HepG2 (cell line): ENCODE data around the gene PFKFB2. TPM values are rescaled to one million over a fixed set of nuclear protein-coding genes. Genes with fewer than 3 reads are reported as not detected.

Experiments used
- AGO2 ChIP-seq: fragments of 200-400 bp; formaldehyde crosslinking; optimal IDR thresholded peaks from 2 replicates; pipeline ENCODE3; 2017; ENCODE audit warnings: mild to moderate bottlenecking, low read depth, low read length, moderate library complexity
- CREM ChIP-seq, 2 experiments: sonication (generic) in 1 of 2; formaldehyde crosslinking in 1 of 2; IDR thresholded peaks; 2 replicates each; pipeline versions ENCODE4 v1.4.0 to v1.6.1; 2016 to 2020; ENCODE audit warnings: antibody characterized with exemption in 1 of 2, mild to moderate bottlenecking in 1 of 2, missing genetic modification reagents in 1 of 2
- CTCF ChIP-seq: sonication (generic); formaldehyde crosslinking; IDR thresholded peaks from 2 replicates; pipeline ENCODE4 v1.5.0; 2020; ENCODE audit warnings: mild to moderate bottlenecking, missing genetic modification reagents, moderate library complexity
- HNRNPK ChIP-seq: fragments of 200-400 bp; formaldehyde crosslinking; IDR thresholded peaks from 2 replicates; pipeline ENCODE4 v1.6.1; 2018; ENCODE audit warnings: low read length, low read depth, moderate library complexity, mild to moderate bottlenecking; ENCODE audit not compliant: poor library complexity, severe bottlenecking
- MAFF ChIP-seq: IDR thresholded peaks from 2 replicates; pipeline ENCODE4 v1.6.1; 2011; ENCODE audit warnings: low read depth, low read length, improper control_type of control experiment
- THAP11 ChIP-seq: IDR thresholded peaks from 2 replicates; pipeline ENCODE4 v1.6.1; 2016; ENCODE audit warnings: missing biosample characterization, missing genetic modification reagents
- XRCC5 ChIP-seq: fragments of 200-400 bp; formaldehyde crosslinking; optimal IDR thresholded peaks from 2 replicates; pipeline ENCODE3; 2017; ENCODE audit warnings: mild to moderate bottlenecking, low read length
- ZNF224 ChIP-seq: sonication (generic); formaldehyde crosslinking; IDR thresholded peaks from 2 replicates; pipeline ENCODE4 v1.5.0; 2020; ENCODE audit warnings: mild to moderate bottlenecking, missing genetic modification reagents
- ZNF557 ChIP-seq: sonication (generic); formaldehyde crosslinking; IDR thresholded peaks from 2 replicates; pipeline ENCODE4 v1.4.0; 2020; ENCODE audit warnings: missing genetic modification reagents
- ZNF646 ChIP-seq: sonication (generic); formaldehyde crosslinking; IDR thresholded peaks from 2 replicates; pipeline ENCODE4 v1.9.0; 2021; ENCODE audit warnings: mild to moderate bottlenecking, missing genetic modification reagents
- polyA plus RNA-seq, 8 experiments: library from polyadenylated mRNA; depleted of rRNA in 3 of 8; stranded (reverse) in 7 of 8; unstranded in 1 of 8; fragments of >200 nt; fragmentation: Illumina TruSeq in 4 of 8; extraction: Trizol in 4 of 8; gene quantifications; 2 replicates each; pipeline versions ENCODE4 v1.2.1 to v1.2.3, GENCODE V29; 2011 to 2016; ENCODE audit warnings: low read depth in 4 of 8, missing spikeins in 1 of 8, mixed read lengths in 1 of 8; ENCODE audit not compliant: insufficient read depth in 1 of 8
- total RNA-seq, 5 experiments: library from RNA; depleted of rRNA; stranded (reverse); fragments of >200 nt; fragmentation: Illumina TruSeq; extraction: Trizol; gene quantifications; 2 replicates each; pipeline ENCODE4 v1.2.3, GENCODE V29; 2016; ENCODE audit warnings: low read depth in 1 of 5
- TF ChIP-seq, protein P1 (sequence below): sonication (generic); formaldehyde crosslinking; IDR thresholded peaks from one replicate; pipeline ENCODE4 v1.5.1; 2020; ENCODE audit warnings: mild to moderate bottlenecking, missing genetic modification reagents; ENCODE audit errors: not compliant biosample characterization

Gene PFKFB2
- total and polyA plus RNA-seq, 2 of the 13 experiments (the other 11 are each of a cell fraction or from before 2014, with no cell fraction given): 4.6 to 10.6 TPM

DNA sequence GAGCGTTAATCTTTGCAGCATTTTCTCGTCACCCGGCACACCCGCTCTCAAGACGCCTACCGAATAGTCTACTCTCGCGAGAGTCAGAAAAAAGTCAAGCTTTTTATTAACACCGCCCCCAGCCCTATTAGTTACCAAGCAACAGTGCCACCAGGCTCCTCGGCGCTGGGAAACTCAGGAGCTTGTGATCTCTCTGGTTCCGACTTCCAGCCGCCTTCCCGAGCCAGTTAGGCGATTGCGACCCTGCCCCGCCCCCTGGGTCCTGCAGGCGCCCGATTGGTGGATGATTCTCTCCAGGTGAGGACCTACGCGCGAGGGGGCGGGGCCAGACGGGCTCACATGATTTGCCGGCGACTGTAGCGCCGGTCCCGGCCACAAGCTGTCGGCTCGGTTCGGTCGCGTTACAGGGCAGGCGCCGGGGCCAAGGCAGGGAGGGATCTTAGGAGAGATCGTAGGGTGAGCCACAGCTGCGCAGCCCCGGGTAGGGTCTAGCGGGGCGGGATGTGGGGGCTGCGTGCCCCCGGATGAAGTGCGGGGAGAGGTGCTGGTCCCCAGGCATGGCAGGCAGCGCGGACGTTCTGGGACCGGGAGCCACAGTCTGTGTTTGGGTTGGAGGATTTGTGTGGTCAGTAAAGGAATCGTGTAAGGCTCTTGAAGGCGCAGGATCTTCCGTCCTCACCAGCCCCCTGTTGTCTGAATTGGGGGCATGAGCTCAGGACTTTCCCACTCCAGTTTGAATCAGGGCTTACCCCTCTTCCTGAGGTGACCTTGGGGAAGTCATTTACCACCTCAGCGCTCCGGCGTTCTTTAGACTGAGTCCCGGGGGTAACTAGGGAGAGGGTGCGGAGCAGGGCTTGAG lies at the start of gene PFKFB2 (continued):
- TF ChIP-seq, protein P1, sequence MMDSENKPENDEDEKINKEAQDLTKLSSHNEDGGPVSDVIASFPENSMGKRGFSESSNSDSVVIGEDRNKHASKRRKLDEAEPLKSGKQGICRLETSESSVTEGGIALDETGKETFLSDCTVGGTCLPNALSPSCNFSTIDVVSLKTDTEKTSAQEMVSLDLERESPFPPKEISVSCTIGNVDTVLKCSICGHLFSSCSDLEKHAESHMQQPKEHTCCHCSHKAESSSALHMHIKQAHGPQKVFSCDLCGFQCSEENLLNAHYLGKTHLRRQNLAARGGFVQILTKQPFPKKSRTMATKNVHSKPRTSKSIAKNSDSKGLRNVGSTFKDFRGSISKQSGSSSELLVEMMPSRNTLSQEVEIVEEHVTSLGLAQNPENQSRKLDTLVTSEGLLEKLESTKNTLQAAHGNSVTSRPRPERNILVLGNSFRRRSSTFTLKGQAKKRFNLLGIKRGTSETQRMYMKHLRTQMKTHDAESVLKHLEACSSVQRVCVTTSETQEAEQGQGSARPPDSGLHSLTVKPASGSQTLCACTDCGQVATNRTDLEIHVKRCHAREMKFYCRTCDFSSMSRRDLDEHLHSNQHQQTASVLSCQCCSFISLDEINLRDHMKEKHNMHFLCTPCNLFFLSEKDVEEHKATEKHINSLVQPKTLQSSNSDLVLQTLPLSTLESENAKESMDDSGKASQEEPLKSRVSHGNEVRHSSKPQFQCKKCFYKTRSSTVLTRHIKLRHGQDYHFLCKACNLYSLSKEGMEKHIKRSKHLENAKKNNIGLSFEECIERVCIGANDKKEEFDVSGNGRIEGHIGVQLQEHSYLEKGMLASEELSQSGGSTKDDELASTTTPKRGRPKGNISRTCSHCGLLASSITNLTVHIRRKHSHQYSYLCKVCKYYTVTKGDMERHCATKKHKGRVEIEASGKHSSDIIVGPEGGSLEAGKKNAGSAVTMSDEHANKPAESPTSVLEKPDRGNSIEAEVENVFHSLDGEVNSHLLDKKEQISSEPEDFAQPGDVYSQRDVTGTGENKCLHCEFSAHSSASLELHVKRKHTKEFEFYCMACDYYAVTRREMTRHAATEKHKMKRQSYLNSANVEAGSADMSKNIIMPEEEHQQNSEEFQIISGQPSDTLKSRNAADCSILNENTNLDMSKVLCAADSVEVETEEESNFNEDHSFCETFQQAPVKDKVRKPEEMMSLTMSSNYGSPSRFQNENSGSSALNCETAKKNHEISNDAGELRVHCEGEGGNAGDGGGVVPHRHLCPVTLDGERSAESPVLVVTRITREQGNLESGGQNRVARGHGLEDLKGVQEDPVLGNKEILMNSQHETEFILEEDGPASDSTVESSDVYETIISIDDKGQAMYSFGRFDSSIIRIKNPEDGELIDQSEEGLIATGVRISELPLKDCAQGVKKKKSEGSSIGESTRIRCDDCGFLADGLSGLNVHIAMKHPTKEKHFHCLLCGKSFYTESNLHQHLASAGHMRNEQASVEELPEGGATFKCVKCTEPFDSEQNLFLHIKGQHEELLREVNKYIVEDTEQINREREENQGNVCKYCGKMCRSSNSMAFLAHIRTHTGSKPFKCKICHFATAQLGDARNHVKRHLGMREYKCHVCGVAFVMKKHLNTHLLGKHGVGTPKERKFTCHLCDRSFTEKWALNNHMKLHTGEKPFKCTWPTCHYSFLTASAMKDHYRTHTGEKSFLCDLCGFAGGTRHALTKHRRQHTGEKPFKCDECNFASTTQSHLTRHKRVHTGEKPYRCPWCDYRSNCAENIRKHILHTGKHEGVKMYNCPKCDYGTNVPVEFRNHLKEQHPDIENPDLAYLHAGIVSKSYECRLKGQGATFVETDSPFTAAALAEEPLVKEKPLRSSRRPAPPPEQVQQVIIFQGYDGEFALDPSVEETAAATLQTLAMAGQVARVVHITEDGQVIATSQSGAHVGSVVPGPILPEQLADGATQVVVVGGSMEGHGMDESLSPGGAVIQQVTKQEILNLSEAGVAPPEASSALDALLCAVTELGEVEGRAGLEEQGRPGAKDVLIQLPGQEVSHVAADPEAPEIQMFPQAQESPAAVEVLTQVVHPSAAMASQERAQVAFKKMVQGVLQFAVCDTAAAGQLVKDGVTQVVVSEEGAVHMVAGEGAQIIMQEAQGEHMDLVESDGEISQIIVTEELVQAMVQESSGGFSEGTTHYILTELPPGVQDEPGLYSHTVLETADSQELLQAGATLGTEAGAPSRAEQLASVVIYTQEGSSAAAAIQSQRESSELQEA (CRISPR knock-in tag): peak; percentile 86
- TF ChIP-seq THAP11: peak; percentile 75
- peak; percentile 64 for TF ChIP-seq HNRNPK
- TF ChIP-seq MAFF: no peak
- TF ChIP-seq ZNF646 (CRISPR knock-in tag): no peak
- TF ChIP-seq ZNF224: 0 out of 2 replicates have a peak, but pooled peaks have one; percentile 28
- TF ChIP-seq AGO2: peak; percentile 36
- TF ChIP-seq CTCF (CRISPR knock-in tag): peak; percentile 36
- TF ChIP-seq CREM (IDR thresholded peaks at IDR 0.05): peak; percentile 61
- TF ChIP-seq CREM (CRISPR knock-in tag; IDR thresholded peaks at IDR 0.05): no peak
- TF ChIP-seq XRCC5: peak; percentile 84
- TF ChIP-seq ZNF557 (CRISPR knock-in tag): peak; percentile 24; the same call in 1 of the 2 replicates
